Adipocyte (in vitro differentiated cells): ENCODE measurements around the gene FOXO3B.
"Not testable (repeated sequence)": the region's sequence is repeated elsewhere in the genome, so short reads cannot be mapped to it uniquely, and the experiment has no call there.

Experiments
- DNase-seq: peaks from one replicate; pipeline ENCODE4 v3.0.0-alpha.2; 2015; ENCODE audit warnings: low read depth
- H3K27me3 ChIP-seq: replicated peaks from 2 replicates; pipeline ENCODE4 v1.7.0; 2013; ENCODE audit warnings: mild to moderate bottlenecking, low read length, moderate library complexity; ENCODE audit not compliant: control insufficient read depth, insufficient read depth
- H3K36me3 ChIP-seq: 2 replicates; pipeline ENCODE4 v1.7.0; 2013; ENCODE audit warnings: low read length, mild to moderate bottlenecking, moderate library complexity; ENCODE audit not compliant: control insufficient read depth, insufficient read depth, severe bottlenecking
- H3K4me1 ChIP-seq: 2 replicates; pipeline ENCODE4 v1.7.0; 2013; ENCODE audit warnings: mild to moderate bottlenecking, low read length, moderate library complexity; ENCODE audit not compliant: control insufficient read depth, insufficient read depth
- H3K4me3 ChIP-seq: 2 replicates; pipeline ENCODE4 v1.7.0; 2013; ENCODE audit warnings: mild to moderate bottlenecking, low read length, moderate library complexity
- H3K9ac ChIP-seq: 2 replicates; pipeline ENCODE4 v1.7.0; 2013; ENCODE audit warnings: mild to moderate bottlenecking, low read length, moderate library complexity
- H3K9me3 ChIP-seq: 2 replicates; pipeline ENCODE4 v1.7.0; 2013; ENCODE audit warnings: mild to moderate bottlenecking, low read length, moderate library complexity; ENCODE audit not compliant: control insufficient read depth

The FOXO3B gene

GRCh38 chr17:18681767-18682571 lies at the start of gene FOXO3B:
Gene FOXO3B, minus strand, starts transcription at chr17:18682314. Its CDS starts 663 bp downstream, at chr17:18681651.
- H3K27me3 ChIP-seq, H3K4me1 ChIP-seq, H3K9me3 ChIP-seq, H3K36me3 ChIP-seq: not testable (repeated sequence)
- peak; percentile 94 for DNase-seq
- peak within 1 kb of the TSS; percentile 74 for H3K9ac ChIP-seq
- H3K4me3 ChIP-seq: peak within 1 kb of the TSS; percentile 80

GRCh38 chr17:18723509-18723908 lies 41.4 kb upstream of the FOXO3B start:
- not testable (repeated sequence) for H3K36me3 ChIP-seq, H3K4me1 ChIP-seq, H3K4me3 ChIP-seq, H3K9ac ChIP-seq, H3K9me3 ChIP-seq, DNase-seq, H3K27me3 ChIP-seq

DNA sequence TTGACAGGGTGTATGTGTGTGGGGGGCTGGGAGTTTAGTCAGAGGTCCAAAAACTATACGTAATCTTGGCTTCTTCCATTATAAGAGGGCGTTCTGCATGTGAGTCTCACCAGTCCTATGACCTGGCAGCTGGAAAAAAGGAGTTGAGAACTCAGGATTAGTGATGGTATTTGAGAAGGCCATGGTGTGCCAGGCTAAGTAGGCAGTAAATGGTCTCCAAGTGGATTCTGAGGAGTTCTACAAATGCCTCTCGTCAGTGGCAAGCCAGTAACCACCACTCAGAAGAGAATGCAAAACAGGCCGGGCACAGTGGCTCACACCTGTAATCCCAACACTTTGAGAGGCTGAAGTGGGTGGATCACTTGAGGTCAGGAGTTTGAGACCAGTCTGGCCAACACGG lies 40.5 kb upstream of the FOXO3B start:
- not testable (repeated sequence) for H3K9me3 ChIP-seq, H3K4me1 ChIP-seq, H3K36me3 ChIP-seq, H3K4me3 ChIP-seq, H3K9ac ChIP-seq, DNase-seq, H3K27me3 ChIP-seq

DNA sequence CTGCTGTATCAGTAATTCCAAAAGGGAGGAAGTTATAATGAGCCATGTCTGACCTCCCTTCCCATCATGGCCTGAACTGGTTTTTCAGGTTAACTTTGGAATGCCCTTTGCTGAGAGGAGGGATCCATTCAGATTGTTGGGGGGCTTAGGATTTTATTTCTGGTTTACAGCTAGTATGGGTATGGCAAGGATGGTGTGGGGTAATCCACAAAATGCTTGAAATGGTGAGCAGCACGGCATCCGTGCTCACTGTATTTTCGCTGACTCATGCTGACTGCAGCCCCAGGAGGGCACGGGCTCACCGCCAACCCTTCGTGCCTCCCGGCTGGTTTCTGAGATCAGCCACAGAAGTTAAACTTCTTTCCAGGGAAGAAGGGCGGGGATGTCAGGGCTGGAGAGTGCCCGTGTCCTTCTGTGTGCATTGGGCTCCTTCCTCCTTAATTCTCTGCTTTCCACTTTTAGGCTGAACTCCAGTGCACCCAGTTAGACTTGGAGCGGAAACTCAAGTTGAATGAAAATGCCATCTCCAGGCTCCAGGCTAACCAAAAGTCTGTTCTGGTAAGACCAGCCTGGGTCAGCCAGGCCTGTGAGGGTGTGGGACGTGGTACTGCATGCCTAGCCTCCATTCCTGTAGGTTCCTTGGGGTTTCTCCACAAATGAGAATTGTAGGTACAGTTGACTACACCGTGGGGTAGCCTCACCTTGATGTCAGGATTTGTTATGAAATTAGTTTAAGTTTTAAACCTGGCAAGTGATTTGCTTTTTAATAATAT lies 39.8 kb upstream of the FOXO3B start:
- H3K4me3 ChIP-seq, H3K27me3 ChIP-seq, H3K9me3 ChIP-seq, H3K9ac ChIP-seq, H3K4me1 ChIP-seq, DNase-seq, H3K36me3 ChIP-seq: not testable (repeated sequence)

DNA sequence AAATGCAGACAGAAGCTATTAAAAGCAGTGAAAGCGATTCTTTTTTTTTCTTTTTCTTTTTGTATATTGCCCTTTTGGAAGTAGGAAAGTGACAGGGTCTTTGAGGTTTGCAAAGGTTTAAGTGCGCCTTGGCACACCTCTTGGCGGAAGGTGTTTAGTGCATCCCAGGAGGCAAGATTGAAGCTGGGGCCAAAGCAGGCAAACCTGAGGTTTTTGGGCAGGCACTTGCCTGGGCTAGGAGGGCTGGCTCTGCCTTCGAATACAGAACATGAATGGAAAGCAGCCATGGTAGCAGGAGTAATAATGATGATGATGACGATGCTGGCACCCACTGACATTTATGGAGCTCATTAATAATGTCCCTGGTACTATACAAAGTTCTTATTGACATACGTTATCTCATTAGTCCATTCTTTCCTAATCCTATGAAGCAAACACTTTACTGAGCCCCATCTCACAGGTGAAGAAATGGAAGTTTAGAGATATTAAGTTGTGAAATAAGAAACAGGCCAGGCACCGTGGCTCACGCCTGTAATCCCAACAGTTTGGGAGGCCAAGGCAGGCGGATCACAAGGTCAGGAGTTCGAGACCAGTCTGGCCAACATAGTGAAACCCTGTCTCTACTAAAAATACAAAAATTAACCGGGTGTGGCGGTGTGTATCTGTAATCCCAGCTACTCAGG lies 37.5 kb upstream of the FOXO3B start:
- not testable (repeated sequence) for H3K36me3 ChIP-seq, H3K4me1 ChIP-seq, H3K9ac ChIP-seq, DNase-seq, H3K27me3 ChIP-seq, H3K9me3 ChIP-seq, H3K4me3 ChIP-seq

- H3K4me3 ChIP-seq, H3K9ac ChIP-seq, H3K4me1 ChIP-seq, H3K36me3 ChIP-seq, H3K27me3 ChIP-seq, H3K9me3 ChIP-seq: not testable (repeated sequence)
- peak; percentile 19 for DNase-seq
These were observed 36.7 kb upstream of the FOXO3B start for GRCh38 chr17:18718643-18719427.

DNA sequence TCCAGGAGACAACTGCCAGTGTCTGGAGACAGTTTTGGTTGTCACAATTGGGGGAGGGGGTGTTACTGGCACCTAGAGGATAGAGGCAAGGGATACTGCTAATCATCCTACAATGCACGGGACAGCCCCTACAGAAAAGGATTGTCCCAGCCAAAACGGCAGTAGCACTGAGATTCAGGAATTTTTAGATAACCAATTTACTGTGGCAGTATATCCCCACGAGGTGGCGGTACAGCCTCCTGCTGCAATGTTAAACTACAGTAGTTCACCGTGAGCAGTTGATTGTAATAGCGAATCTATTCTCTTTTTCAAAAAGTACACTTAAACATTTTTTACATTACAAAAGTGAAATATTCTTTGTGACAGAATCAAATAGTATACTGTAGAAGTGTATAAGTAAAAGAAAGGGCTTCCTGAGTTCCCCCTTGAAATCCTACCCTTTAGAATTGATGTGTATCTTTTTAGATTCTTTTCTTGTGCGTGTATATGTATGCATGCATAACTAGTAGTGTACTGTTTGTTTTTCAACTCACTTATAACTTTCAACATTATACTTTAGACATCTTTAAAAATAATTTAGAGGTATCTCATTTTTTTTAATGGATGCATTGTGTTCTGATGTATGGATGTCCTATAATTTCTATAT lies 30.4 kb upstream of the FOXO3B start:
- H3K9ac ChIP-seq, H3K36me3 ChIP-seq, H3K4me1 ChIP-seq, H3K9me3 ChIP-seq, H3K4me3 ChIP-seq, H3K27me3 ChIP-seq: not testable (repeated sequence)
- peak; percentile 82 for DNase-seq

DNA sequence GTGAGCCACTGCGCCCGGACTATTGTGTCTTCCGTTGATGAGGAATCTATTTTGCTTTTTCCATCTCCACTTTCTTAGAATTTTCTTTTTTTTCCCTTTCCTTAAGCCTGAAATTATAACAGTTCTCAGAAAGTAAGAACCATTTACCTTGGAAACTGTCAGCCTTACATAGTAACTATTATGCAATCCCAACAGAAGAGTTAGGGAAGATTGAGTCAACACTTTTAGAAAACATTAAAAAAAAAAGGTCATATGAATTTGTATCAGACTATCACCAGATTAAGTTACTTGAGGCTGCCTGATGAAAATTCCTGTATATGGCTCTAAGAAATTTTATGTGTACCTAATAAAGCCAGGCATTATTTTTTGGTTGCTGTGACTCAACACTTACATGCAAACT lies 26.1 kb upstream of the FOXO3B start:
- not testable (repeated sequence) for H3K36me3 ChIP-seq, H3K27me3 ChIP-seq, H3K9ac ChIP-seq, H3K4me3 ChIP-seq, H3K9me3 ChIP-seq, H3K4me1 ChIP-seq
- DNase-seq: peak; percentile 24

- not testable (repeated sequence) for DNase-seq, H3K4me1 ChIP-seq, H3K9me3 ChIP-seq, H3K36me3 ChIP-seq, H3K4me3 ChIP-seq, H3K9ac ChIP-seq, H3K27me3 ChIP-seq
These were observed 23.8 kb upstream of the FOXO3B start for GRCh38 chr17:18705955-18706354.

GRCh38 chr17:18698473-18699103 lies 16.5 kb upstream of the FOXO3B start:
- not testable (repeated sequence) for H3K27me3 ChIP-seq, H3K4me1 ChIP-seq, DNase-seq, H3K9me3 ChIP-seq, H3K36me3 ChIP-seq
- H3K9ac ChIP-seq: peak overlapping the region; percentile 81
- H3K4me3 ChIP-seq: peak overlapping the region; percentile 83
